ENCODE results near the gene OSBPL3.

GRCh38 chr7:24816868-24817267, 163.1 kb downstream of the OSBPL3 start:
- TF ChIP-seq CTCF (IDR thresholded peaks at IDR 0.05) (no peak), POLR2A (IDR thresholded peaks at IDR 0.05) (no peak)

Measured in body of pancreas (tissue), 4 donors.